Measurements from ENCODE around the gene SHROOM2. TPM values are rescaled to one million over a fixed set of nuclear protein-coding genes. Genes with fewer than 3 reads are reported as not detected.
"Not testable (repeated sequence)": the region's sequence is repeated elsewhere in the genome, so short reads cannot be mapped to it uniquely, and the experiment has no call there.

Gene SHROOM2
- total RNA-seq, 4 donors from 2014 or later, result 0.05 to 0.36 (median 0.26) TPM

GRCh38 chrX:9807355-9808182, 21.3 kb downstream of the SHROOM2 start:
- DNase-seq (no peak), ATAC-seq (no peak)
- Histone ChIP-seq H3K27ac (no peak overlapping the region), H3K36me3 (no peaks in the 10 kb centered on the region), H3K9me3 (no peaks in the 10 kb centered on the region), H3K4me1 (no peaks in the 10 kb centered on the region), H3K27me3 (no peaks in the 10 kb centered on the region), H3K4me3 (no peak overlapping the region)
- in situ Hi-C loops (cut with MboI; ENCODE audit: low sequenced_read_pairs in 4 of 4) (loop anchor here in 1 of 4 donors (25.0 kb wide), 1 partner anchor 105 kb away; no protein-coding TSS in a partner anchor), intact Hi-C loops (cut with DNase I; ENCODE audit: low total_unique reads) (no loop called here)
- no peak for TF ChIP-seq CTCF (IDR thresholded peaks at IDR 0.05 in 4 of 5, conservative IDR thresholded peaks at IDR 0.05 in 1 of 5)
- no peak for TF ChIP-seq POLR2A (IDR thresholded peaks at IDR 0.05)

GRCh38 chrX:9809876-9810275, 23.6 kb downstream of the SHROOM2 start:
- DNase-seq; intact Hi-C loops (cut with DNase I; ENCODE audit: low total_unique reads); H3K4me3 ChIP-seq; H3K36me3 ChIP-seq; H3K27ac ChIP-seq; ATAC-seq; H3K4me1 ChIP-seq; H3K27me3 ChIP-seq; H3K9me3 ChIP-seq: not testable (repeated sequence)
- in situ Hi-C loops (cut with MboI; ENCODE audit: low sequenced_read_pairs in 4 of 4), result loop anchor here in 1 of 4 donors (25.0 kb wide), 1 partner anchor 102 kb away; no protein-coding TSS in a partner anchor

GRCh38 chrX:9811086-9811485, 24.9 kb downstream of the SHROOM2 start:
- H3K9me3 ChIP-seq; H3K4me1 ChIP-seq; H3K27me3 ChIP-seq; ATAC-seq; DNase-seq; intact Hi-C loops (cut with DNase I; ENCODE audit: low total_unique reads); H3K27ac ChIP-seq; H3K4me3 ChIP-seq; H3K36me3 ChIP-seq: not testable (repeated sequence)
- in situ Hi-C loops (cut with MboI; ENCODE audit: low sequenced_read_pairs in 4 of 4), result loop anchor here in 1 of 4 donors (25.0 kb wide), 1 partner anchor 101 kb away; no protein-coding TSS in a partner anchor

- Histone ChIP-seq H3K9me3 (no peaks in the 10 kb centered on the region), H3K4me3 (no peak overlapping the region), H3K4me1 (no peaks in the 10 kb centered on the region), H3K27ac (no peak overlapping the region), H3K27me3 (no peaks in the 10 kb centered on the region), H3K36me3 (no peaks in the 10 kb centered on the region)
- TF ChIP-seq POLR2A (IDR thresholded peaks at IDR 0.05) (no peak), CTCF (IDR thresholded peaks at IDR 0.05 in 4 of 5, conservative IDR thresholded peaks at IDR 0.05 in 1 of 5) (no peak)
- DNase-seq (no peak), ATAC-seq (no peak)
- in situ Hi-C loops (cut with MboI; ENCODE audit: low sequenced_read_pairs in 4 of 4), result loop anchor here in 1 of 4 donors (25.0 kb wide), 1 partner anchor 96 kb away; no protein-coding TSS in a partner anchor
- intact Hi-C loops (cut with DNase I; ENCODE audit: low total_unique reads), result no loop called here
Observed at GRCh38 chrX:9816084-9816700, 30.0 kb downstream of the SHROOM2 start.

GRCh38 chrX:9821572-9821971, 35.3 kb downstream of the SHROOM2 start:
- Histone ChIP-seq H3K4me3 (no peak overlapping the region), H3K9me3 (no peaks in the 10 kb centered on the region), H3K27me3 (no peaks in the 10 kb centered on the region), H3K4me1 (no peaks in the 10 kb centered on the region), H3K36me3 (no peaks in the 10 kb centered on the region), H3K27ac (no peak overlapping the region)
- in situ Hi-C loops (cut with MboI; ENCODE audit: low sequenced_read_pairs in 4 of 4) (loop anchor here in 1 of 4 donors (25.0 kb wide), 1 partner anchor 91 kb away; no protein-coding TSS in a partner anchor), intact Hi-C loops (cut with DNase I; ENCODE audit: low total_unique reads) (no loop called here)
- DNase-seq (no peak), ATAC-seq (no peak)
- no peak for TF ChIP-seq POLR2A (IDR thresholded peaks at IDR 0.05)
- no peak for TF ChIP-seq CTCF (IDR thresholded peaks at IDR 0.05 in 4 of 5, conservative IDR thresholded peaks at IDR 0.05 in 1 of 5)
